ENCODE results near the gene NEFH. TPM values are rescaled to one million over a fixed set of nuclear protein-coding genes. Genes with fewer than 3 reads are reported as not detected.

NEFH gene
- total RNA-seq, 1 donor from 2014 or later = 0.86 TPM

Other genes with a start within 250 kb of the NEFH start
- 24.0 TPM for gene RHBDD3, start 212.2 kb upstream of the NEFH start, total RNA-seq
- gene EWSR1, start 211.9 kb upstream of the NEFH start, total RNA-seq = 160 TPM
- gene GAS2L1, start 173.6 kb upstream of the NEFH start, total RNA-seq = 24.6 TPM
- 1.7 TPM for gene RASL10A, start 164.5 kb upstream of the NEFH start, total RNA-seq
- gene AP1B1, start 91.6 kb upstream of the NEFH start, total RNA-seq = 88.6 TPM
- not detected for gene RFPL1, start 41.6 kb upstream of the NEFH start, total RNA-seq
- 39.8 TPM for gene THOC5, start 73.5 kb downstream of the NEFH start, total RNA-seq
- 56.6 TPM for gene NIPSNAP1, start 100.9 kb downstream of the NEFH start, total RNA-seq
- 36.2 TPM for gene NF2, start 123.4 kb downstream of the NEFH start, total RNA-seq
- gene CABP7, start 239.8 kb downstream of the NEFH start, total RNA-seq = not detected

All from mucosa of gallbladder (tissue), 1 donor.